Neural cell (in vitro differentiated cells): ENCODE results near the gene NMU.

Source experiments
- EP300 ChIP-seq: fragments of 450-650 bp; conservative IDR thresholded peaks from 2 replicates; pipeline ENCODE4 v1.6.1; 2014; ENCODE audit warnings: antibody characterized with exemption, mild to moderate bottlenecking, moderate library complexity; ENCODE audit not compliant: poor library complexity, severe bottlenecking
- POLR2AphosphoS5 ChIP-seq: IDR thresholded peaks from 2 replicates; pipeline ENCODE4 v1.6.1; 2012
- RAD21 ChIP-seq: fragments of 450-650 bp; conservative IDR thresholded peaks from 2 replicates; pipeline ENCODE4 v1.6.1; 2014; ENCODE audit warnings: antibody characterized with exemption, mild to moderate bottlenecking, moderate library complexity
- TAF1 ChIP-seq: IDR thresholded peaks from 2 replicates; pipeline ENCODE4 v1.6.1; 2012; ENCODE audit warnings: low read depth
- TF ChIP-seq, protein P1 (sequence below): fragments of 450-650 bp; IDR thresholded peaks from 2 replicates; pipeline ENCODE4 v1.5.1; 2014; ENCODE audit warnings: antibody characterized with exemption, mild to moderate bottlenecking, moderate library complexity; ENCODE audit not compliant: poor library complexity, severe bottlenecking

DNA sequence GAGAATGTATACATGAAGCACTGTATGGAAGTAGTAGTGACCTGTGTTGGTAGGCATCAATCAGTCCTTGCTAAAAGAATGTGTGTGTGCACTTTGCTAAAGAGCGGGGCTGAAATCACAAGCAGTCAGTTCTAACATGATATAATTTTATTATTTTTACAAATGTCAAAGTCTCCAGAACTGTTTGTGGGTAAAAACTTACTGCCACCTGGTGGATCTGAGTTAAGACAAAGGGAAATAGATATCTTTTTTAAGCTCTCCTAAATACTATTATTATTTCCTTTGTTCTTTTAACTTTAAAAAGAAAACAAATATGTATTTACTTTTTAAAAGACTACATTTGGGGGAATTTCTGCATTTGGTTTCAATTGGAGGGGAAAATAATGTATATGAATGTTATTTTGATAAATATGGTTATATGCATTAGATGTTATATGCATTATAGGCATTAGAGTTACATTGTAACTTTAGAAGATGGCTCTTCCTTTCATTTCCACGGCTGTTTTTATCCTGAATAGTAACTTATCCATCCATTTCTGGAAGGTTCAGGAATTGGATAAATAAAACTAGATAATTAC lies 81.6 kb downstream of the NMU start:
- TF ChIP-seq, protein P1, sequence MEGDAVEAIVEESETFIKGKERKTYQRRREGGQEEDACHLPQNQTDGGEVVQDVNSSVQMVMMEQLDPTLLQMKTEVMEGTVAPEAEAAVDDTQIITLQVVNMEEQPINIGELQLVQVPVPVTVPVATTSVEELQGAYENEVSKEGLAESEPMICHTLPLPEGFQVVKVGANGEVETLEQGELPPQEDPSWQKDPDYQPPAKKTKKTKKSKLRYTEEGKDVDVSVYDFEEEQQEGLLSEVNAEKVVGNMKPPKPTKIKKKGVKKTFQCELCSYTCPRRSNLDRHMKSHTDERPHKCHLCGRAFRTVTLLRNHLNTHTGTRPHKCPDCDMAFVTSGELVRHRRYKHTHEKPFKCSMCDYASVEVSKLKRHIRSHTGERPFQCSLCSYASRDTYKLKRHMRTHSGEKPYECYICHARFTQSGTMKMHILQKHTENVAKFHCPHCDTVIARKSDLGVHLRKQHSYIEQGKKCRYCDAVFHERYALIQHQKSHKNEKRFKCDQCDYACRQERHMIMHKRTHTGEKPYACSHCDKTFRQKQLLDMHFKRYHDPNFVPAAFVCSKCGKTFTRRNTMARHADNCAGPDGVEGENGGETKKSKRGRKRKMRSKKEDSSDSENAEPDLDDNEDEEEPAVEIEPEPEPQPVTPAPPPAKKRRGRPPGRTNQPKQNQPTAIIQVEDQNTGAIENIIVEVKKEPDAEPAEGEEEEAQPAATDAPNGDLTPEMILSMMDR, result peak; percentile 48
- TF ChIP-seq EP300, result no peak
- TF ChIP-seq RAD21, result peak; percentile 54
- no peak for TF ChIP-seq POLR2AphosphoS5
- TF ChIP-seq TAF1, result no peak
